NCI-H2227 treated with DMSO at 0.1 percent for 48 hours (cell line): Measurements from ENCODE around the gene APLP2.
"Not testable (repeated sequence)": the region's sequence is repeated elsewhere in the genome, so short reads cannot be mapped to it uniquely, and the experiment has no call there.

ENCODE experiments used
- DNase-seq: peaks from one replicate; lab custom pipeline; 2025; lab: John Stamatoyannopoulos, UW

The APLP2 gene

DNA sequence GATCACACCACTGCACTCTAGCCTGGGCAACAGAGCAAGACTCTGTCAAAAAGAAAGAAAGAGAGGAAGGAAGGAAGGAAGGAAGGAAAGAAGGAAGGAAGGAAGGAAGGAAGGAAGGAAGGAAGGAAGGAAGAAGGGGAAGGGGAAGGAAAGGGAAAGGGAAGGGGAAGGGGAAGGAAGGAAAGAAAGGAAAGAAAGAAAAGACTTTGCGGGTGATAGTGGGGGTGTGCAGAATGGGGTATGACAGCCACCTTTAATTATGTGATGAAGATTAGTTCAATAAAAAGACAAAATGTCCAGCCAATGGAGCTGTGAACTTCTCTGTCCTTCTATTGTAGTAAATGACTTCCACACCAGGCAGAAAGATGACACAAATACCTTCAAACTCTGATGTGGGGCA, 8.7 kb upstream of the APLP2 start:
- no peak for DNase-seq

DNA sequence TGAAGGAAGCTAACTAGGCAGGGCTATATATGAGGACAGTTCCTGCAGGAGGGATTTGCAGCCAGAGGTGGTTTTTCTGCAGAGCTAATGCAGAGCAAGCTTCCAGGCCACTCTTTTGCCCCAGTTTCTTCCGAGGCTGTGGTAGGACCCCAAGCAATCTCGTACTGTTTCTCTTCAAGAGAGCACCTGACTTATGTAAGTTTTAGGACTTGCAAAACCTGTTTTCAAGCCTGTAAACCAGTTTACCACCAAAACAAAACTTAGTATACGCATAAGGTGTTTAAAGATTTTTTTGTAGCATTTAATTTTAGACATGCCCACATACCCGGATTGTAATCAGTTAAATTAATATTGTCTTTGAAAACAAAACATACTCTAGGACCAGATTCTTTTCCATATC, 7.7 kb upstream of the APLP2 start:
- no peak for DNase-seq

DNA sequence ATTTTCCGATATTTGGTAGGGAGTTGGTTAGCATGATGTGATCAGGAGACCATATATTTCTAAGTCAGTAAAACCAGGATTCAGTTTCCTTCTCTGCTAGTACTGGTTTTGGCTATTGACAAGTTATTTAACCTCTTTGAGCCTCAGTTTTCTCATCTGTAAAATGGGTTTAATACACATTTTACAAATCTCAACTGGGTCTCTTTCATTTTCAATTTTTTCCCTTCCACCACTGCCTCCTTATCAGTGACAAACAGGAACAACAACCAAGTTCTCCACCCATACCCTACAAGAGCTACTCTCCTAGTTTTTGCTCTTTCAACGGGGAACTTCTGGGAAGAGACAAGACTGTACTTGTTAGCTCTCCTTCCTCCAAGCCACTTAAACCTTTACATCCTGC, 6.2 kb upstream of the APLP2 start:
- no peak for DNase-seq

DNA sequence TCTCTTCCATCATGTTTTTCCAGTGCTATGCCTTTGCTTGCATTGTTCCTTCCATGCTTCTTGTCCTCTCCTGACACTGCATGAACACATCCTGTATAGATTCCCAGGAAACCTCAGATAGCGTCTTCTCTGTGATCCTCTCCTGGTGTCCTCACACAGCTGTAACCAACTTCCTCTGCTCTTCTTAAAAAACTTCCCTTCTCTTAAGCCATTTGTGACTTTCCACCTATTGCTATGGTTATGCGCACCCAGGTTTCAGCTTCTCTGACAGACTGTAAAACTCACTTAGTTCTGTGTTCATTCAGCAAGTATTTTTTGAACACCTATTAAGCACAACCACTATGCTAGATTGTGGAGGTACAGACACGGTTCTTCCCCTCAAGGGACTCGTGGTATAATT, 5.1 kb upstream of the APLP2 start:
- DNase-seq: no peak

DNA sequence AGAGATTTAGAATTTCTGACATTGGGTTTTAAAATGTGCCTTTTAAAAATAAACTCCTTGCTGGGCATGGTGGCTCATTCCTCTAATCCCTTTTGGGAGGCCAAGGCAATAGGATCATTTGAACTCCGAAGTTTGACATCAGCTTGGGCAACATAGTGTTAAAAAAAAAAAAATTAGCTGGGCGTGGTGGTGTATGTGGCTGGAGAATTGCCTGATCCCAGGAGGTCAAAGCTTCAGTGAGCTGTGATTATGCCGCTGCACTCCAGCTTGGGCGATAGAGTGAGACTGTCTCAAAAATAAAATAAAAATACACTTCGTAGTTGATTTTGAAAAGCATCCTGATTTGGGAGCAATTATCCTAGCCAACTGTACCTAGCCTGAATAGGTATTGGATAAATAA, 3.4 kb upstream of the APLP2 start:
- peak; percentile 9 for DNase-seq

DNA sequence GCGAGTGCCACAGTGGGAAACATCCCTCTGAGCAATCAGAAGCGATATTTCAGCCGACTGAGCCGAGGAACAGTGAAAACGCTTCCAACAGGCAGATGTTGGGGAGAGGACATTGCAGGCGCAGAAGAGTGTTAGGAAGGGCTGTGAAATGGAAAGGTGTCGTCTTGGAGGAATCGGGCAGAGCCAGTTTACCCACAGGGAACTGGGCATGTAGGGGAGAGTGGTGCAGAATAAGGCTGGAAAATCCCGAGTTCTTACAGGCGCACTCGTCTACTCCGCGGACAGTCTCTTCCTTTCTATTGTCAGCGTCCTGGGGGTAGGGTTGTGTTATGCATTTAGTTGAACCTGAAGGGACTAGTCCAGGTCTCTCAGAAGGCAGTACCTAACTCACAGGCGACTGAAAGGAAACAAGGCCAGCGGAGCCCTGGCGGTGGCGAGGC, 1.1 kb upstream of the APLP2 start:
- peak; percentile 49 for DNase-seq

DNA sequence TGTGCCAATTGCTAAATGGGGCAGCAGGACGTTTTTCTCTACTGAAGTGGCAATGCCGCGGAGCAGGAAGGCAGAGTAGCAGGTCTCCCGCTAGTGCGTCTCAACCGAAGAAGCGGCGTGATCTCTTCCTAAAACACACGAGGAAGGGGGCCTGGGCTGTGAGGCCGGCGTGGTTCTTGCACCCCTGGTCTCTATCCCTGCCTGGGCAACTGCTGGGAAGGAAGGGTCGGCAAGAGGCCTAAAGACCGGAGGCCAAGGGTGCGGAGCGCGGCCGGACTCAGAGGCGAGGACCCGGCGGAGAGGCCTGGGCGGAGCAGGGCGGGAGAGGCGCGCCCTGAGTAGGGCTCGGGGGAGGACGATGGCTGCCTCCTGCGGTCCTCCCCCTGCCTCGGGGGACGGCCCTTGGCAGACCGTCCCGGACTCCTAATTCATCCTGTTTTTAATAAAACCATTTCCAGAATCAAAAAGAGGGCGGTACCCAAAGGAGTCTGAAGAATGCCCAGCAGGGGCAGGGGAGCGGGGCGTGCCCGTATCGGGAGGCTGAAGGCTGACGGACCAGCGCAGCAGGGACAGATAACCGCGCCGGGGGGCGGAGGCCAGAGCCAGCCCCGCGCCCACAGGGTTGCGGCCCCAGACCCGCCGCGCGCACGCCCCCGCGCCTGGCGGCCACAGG, 572 bp upstream of the APLP2 start:
- DNase-seq: peak; percentile 83

DNA sequence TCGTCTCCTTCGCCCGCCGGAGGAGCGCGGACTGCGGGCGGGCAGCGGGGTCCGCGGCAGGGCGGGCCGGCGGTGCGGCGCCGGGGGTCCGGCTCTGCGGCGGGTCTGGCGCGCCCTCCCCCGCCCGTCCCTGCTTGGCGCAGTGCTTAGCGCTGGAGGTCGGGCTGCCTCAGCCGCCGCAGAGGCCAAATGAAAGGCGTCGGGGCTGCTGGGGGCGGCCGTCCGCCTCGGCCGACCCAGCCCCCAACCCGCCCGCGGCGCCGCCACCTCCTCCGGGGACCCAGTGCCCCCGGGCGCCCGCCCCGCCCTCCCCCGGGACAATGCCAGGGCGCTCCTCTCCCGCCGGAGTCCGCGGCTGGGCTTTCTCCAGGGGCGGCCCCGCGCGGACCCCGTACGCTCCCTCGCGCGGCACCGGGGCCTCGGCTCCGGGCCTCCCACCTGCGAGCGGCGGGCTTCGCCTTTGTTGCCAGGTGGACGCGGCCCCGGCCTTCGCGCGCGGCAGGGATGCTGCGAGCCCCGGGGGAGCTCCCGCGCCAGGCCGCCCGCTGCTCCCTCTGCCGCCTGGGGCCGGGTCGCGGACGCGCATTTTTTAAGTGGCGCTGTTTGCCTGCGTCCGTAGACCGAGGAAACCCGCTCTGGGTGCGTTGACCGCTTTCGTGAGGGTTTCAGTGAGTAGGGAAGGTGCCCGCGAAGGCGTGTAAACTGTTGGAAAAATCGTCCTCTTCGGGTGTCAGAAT, 583 bp downstream of the APLP2 start:
- DNase-seq: no peak

DNA sequence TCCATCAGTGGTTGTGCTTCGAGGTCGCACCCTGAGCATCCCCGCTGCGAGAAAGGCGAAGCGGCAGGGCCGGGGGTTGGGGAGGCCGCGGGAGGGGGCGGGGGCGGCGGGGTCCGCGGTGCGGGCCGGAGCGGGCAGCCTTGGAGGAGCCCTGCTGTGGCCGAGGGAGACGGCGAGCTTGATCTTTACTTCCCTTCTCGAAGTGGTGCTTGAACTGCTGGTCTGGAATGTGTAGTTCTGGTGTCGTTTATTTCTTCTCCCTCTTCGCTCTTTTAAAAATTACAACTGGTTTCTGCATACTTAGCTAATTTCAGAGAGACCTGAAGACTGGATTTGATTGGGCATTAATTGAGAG, 1.1 kb downstream of the APLP2 start:
- no peak for DNase-seq

DNA sequence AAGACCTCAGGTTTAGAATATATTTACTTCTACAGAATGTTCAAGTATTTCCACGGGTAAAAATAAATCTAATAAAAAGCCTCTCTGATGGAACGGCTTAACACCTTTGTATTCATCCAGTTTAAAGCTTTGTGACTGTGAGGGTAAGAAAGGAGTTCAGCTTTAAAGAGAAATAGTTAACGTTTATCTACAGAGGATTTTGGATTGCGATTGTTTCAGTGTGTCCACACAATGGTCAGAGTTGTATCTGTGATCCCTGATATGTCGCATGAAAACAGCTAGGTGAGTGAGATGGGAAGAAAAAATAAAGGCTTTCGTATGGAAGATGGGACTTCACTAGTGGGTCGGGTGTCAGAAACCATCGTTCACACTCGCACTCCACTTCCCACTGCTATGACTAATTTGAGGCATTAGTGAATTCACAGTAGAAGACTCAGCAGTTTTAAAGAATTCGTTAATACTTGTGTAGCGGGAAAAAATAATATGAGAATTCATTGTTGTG, 1.6 kb downstream of the APLP2 start:
- peak; percentile 18 for DNase-seq

DNA sequence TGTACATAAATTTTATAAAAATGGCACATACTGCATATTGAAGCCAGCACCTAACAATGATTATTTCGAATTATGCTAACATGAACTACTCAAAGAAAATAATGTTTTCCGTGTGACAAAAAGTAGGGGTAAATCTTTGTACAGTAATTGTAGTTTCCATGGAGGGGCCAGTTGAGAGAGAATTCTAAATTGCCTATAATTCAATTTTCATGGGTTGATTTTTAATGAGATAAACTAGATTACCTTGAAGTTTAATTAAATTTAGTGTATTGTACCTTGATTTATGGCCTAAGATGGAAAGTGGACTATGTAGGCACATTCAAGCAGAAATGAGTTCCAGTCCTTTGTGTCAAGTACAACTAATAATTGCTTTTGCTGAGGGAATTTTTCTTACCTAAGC, 5.0 kb downstream of the APLP2 start:
- no peak for DNase-seq

DNA sequence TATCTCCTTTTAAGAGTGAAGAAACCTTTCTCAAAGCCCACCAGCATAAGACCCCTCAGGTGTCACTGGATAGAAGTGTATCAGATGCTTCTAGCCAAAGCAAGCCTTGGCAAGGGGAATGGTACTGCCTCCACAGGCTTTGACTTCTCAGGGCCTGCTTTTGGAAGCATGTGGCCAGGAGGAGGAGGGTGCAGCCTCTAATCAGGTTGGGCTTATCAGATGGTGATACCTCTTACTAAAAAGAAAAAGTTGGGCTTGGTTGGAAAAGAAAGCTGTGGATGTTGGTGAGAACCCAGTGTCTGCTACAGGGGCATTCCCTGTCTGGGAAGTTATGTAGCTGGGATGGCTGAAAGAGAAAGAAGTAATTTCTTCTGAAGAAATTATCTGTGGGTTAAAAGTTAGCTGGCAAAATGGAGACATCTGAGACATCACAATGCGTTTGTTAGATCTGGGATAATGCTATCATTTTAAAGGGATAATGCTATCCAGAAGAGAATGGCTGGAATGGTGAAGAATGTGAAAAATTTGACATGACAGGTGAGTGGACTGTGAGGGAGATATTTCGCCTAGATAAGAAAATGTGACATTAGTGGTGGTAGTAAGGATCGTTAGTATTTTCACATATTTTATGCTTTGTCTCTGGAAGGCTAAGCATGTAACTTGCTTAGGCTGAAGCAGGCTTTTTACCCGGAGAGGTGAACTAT, 7.2 kb downstream of the APLP2 start:
- DNase-seq: no peak

DNA sequence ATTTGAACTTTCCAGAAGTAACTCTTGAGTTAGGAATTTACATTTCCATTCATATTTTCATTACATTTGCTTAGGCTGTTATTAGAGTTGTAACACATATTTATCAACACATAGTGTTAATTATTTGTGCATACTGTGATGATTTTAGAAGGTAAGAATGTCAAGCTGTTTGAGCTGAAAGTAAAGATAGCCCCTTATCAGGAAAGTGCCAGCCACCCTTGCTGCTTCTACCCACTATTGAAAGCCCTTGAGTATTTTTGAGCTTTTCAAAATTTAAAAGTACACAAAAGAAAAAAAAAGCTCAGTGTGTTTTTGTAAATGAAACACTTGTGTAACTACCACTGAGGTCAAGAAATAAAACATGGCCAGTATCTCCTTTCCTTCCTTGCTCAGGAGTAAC, 8.0 kb downstream of the APLP2 start:
- DNase-seq: no peak

DNA sequence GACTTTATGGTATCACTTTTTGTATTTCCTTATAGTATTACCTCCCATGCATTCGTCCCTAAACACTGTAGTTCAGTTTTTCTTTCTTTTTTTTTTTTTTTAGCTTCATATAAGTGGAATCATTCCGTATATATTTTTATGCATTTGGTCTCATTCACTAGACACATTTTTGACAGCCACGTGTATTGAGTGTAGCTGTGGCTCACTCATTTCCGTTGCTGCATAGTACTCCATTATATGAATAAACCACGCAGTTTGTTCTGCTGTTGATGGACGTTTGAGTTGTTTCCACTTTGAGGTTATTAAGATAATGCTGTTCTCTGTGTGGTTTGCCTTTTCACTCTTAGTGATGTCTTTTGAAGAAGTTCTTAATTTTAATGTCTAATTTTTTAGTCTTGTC, 8.4 kb downstream of the APLP2 start:
- no peak for DNase-seq

DNA sequence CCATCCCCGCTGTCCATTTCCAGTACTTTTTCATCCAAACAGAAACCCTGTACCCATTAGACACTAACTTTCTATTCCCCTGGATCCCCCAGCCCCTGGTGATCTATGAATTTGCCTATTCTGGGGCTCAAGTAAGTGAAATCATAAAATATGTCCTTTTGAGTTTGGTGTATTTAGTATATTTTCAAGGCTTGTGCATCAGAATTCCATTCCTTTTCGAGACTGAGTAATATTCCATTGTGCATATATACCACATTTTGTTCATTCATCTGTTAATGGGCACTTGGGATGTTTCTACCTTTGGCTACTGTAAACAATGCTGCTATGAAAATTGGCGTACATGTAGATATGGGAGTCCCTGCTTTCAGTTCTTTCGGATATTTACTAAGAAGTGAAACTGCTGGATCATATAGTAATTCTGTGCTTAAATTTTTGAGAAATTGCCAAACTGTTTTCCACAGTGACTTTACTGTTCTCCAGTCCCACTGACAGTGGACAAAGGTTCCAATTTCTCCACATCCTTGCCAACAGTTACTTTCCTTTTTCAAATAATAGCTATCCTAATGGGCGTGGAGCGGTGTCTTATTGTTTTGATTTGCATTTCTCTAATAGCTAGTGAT, 16.1 kb downstream of the APLP2 start:
- DNase-seq: no peak

DNA sequence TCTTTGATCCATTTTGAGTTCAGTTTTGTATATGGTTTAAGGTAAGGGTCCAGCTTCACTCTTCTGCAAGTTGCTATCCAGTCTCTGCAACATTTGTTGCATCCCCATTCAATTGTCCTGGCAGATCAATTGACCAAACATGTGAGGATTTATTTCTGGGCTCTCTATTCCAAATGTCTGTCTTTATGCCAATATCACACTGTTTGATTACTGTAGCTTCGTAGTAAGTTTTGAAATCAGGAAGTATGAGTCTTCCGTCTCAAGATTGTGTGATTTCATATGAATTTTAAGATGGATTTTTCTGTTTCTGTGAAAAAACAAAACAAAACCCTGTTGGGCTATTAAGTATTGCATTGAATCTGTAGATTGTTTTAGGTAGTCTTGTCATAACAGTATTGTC, 17.0 kb downstream of the APLP2 start:
- no peak for DNase-seq

DNA sequence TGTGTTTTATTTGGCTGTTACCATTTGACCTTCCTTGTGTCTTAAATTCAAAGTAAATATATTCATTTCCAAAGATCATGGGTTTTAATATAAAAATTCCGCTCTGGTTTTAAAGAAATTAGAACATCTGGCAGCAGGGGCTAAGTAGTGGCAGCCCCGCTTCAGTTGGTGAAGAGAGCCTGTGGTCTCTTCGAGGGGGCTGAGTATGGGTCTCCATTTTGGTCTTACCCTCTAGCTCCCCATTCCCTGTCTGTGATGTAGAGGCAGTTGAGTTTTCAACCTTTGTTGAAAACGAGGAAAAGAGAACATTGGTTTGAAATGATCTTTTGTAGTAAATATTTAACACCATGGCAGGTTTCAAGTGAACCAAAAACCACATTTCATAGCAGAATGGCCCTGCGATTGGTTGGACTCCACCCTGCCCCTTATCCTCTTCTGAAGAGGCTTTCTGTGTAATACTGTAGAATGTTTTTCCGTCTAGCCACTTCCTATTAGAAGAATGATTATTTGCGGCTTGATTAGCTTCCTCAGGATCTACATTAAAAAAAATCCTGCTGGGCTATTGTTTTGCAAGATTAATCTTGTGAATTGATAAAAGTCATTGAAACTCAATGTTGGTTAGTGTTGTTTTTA, 17.7 kb downstream of the APLP2 start:
- no peak for DNase-seq

DNA sequence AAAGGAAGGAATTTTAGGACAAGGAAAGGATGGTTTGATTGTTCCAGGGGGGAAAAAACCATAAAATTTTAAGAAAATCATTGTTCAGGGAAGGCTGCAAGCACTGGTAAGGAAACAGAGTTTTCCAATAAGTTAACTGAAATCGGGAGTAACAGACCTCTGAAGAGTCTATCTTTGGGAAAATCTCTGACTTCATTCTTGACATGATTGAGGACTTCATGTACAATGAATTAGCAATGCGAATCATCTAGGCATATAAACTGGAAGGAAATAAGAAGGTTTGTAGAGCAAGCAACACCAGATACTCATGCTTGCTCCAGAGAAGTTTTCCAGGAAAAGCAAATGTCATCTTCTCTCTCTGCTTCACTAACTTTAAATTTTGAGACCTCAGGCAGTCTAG, 18.5 kb downstream of the APLP2 start:
- no peak for DNase-seq

DNA sequence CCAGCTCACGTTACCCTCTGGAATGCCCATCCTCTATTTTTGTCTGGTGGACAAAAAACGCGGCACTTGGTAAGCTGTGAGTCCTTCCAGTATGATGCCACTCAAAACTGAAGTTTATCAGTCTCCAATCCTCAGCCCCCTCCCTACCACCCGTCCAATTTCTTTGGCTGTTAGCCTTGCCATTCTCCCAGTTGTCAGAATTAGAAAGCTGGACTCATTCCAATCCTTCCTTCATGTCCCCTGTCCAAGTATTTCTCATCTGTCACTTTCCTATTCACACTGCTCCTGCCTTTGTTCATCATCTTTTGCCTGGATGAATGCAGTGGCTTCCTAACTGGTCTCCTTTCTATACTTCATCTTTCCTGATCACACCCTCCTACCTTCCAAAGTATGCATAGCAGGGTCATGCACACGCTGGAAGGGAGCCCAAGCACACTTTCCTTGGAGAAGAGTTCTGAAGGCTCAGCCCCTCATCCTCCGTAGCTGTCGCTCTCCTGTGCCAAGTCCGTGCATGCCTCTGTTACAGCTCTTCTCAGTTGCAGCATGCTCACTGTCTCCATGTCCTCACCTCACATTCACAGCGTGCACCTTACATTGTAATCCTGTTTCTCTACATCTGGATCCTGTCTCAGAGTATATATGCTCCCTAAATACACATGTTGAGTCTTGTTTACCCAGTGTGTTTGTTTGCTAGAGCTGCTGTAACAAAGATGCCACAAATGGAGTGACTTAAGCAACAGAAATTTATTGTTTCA, 19.4 kb downstream of the APLP2 start:
- no peak for DNase-seq

DNA sequence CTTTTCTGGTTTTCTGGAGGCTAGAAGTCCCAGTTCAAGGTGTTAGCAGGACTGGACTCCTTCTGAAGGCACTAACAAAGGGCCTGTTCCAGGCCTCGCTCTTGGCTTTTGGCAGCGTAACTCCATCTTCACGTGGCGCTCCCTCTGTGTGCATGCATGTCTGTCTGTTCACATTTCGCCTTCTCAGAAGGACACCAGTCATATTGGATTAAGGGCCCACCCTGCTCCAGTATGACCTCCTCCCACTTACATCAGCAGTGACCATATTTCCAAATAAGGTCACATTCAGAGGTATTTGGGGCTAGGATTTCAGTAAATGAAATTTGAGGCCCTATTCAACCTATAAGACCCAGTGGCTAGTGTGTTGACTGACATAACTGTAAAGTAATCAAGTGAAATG, 20.0 kb downstream of the APLP2 start:
- no peak for DNase-seq

DNA sequence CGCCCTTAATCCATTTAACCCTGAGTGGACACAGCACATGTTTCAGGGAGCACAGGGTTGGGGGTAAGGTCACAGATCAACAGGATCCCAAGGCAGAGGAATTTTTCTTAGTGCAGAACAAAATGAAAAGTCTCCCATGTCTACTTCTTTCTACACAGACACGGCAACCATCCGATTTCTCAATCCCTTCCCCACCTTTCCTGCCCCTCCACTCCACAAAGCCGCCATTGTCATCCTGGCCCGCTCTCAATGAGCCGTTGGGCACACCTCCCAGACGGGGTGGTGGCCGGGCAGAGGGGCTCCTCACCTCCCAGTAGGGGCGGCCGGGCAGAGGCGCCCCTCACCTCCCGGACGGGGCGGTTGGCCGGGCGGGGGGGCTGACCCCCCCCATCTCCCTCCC, 20.8 kb downstream of the APLP2 start:
- not testable (repeated sequence) for DNase-seq

DNA sequence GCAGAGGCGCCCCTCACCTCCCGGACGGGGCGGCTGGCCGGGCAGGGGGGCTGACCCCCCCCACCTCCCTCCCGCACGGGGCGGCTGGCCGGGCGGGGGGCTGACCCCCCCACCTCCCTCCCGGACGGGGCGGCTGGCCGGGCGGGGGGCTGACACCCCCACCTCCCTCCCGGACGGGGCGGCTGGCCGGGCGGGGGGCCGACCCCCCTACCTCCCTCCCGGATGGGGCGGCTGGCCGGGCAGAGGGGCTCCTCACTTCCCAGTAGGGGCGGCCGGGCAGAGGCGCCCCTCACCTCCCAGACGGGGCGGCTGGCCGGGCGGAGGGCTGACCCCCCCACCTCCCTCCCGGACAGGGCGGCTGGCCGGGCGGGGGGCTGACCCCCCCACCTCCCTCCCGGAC, 21.5 kb downstream of the APLP2 start:
- not testable (repeated sequence) for DNase-seq
